BLaER1 (cell line): ENCODE data around the gene KIAA0586.
"Not testable (repeated sequence)": the region's sequence is repeated elsewhere in the genome, so short reads cannot be mapped to it uniquely, and the experiment has no call there.

Experiments used
- H3K27ac ChIP-seq: shearing (Covaris generic); formaldehyde crosslinking; 2 replicates; pipeline ENCODE4 v1.8.1; 2022
- H3K27me3 ChIP-seq: shearing (Covaris generic); formaldehyde crosslinking; 2 replicates; pipeline ENCODE4 v1.8.1; 2022
- H3K36me3 ChIP-seq: shearing (Covaris generic); formaldehyde crosslinking; 2 replicates; pipeline ENCODE4 v1.8.1; 2022
- H3K4me1 ChIP-seq: shearing (Covaris generic); formaldehyde crosslinking; 2 replicates; pipeline ENCODE4 v1.8.1; 2022
- H3K4me2 ChIP-seq: shearing (Covaris generic); formaldehyde crosslinking; 2 replicates; pipeline ENCODE4 v1.8.1; 2022
- H3K4me3 ChIP-seq: shearing (Covaris generic); formaldehyde crosslinking; 2 replicates; pipeline ENCODE4 v1.8.1; 2022
- H3K9ac ChIP-seq: shearing (Covaris generic); formaldehyde crosslinking; 2 replicates; pipeline ENCODE4 v1.8.1; 2022
- H3K9me3 ChIP-seq: shearing (Covaris generic); formaldehyde crosslinking; 2 replicates; pipeline ENCODE4 v1.8.1; 2022
- H4K20me1 ChIP-seq: shearing (Covaris generic); formaldehyde crosslinking; 2 replicates; pipeline ENCODE4 v1.8.1; 2022
- Cebpa-rat ChIP-seq: shearing (Covaris generic); IDR thresholded peaks from 2 replicates; pipeline ENCODE4 v1.8.1; 2022

Gene KIAA0586

DNA sequence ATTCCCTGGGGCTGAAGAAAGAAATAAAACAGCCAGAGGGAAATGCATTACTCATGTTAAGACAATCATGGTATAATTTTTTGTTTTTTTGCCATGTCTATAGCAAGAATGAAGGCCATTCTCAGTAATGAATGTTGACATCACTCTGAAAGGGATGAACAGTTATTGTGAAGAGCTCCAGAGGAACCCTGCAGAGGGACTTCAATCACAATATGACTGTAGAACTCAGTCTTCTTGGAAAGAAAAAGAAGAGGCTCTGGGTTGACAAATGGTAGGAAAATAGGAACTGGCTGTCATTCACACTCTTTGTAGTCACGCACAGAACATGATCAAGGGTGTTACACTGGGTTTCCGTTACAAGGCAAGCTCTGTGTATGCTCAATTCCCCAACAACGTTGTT, 136.5 kb downstream of the KIAA0586 start:
- Histone ChIP-seq H4K20me1 (no peaks in the 10 kb centered on the region), H3K4me1 (no peaks in the 10 kb centered on the region), H3K36me3 (no peaks in the 10 kb centered on the region)

DNA sequence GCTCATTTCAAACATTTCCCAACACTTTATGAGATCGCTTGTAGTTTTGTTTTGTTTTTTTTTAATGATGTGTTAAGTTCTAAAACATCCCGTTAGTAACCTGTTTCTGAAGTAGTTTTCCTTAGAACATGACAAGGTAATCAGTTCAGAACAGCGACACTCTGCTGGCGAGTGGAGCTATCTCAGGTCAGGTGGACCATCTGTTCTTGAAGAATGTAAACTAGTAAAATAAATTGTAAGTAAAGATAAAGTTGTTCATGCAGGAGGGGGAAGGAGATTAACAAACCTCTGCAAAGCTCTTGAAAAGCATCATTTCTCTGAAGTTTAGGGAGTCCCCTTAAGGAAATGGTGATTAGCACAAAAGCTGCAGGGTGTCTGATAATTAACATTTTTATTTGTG, 138.3 kb downstream of the KIAA0586 start:
- H3K27ac ChIP-seq, result no peak overlapping the region

More for the DNA sequence above, 136.5 kb downstream of the KIAA0586 start:
- Histone ChIP-seq H3K27me3 (no peaks in the 10 kb centered on the region), H3K9me3 (no peaks in the 10 kb centered on the region), H3K4me2 (no peak overlapping the region), H3K4me3 (no peak overlapping the region), H3K27ac (no peak overlapping the region), H3K9ac (no peak overlapping the region)
- TF ChIP-seq Cebpa-rat, result no peak

DNA sequence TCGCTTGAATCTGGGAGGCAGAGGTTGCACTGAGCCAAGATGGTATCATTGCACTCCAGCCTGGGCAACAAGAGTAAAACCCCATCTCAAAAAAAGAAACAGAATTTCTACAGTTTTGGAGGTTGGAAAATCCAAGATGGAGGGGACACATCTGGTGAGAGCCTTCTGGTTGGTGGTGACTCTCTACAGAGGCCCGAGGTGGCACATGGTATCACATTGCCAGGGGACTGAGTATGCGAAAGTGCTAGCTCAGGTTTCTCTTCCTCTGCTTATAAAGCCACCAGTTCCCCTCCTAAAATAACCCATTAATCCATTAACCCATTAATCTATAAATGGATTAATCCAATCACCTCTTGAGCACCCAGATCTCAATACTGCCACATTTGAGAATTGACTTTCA, 139.5 kb downstream of the KIAA0586 start:
- no peak overlapping the region for H3K4me3 ChIP-seq
- H3K27me3 ChIP-seq, result no peaks in the 10 kb centered on the region
- H3K9ac ChIP-seq, result no peak overlapping the region
- H3K4me2 ChIP-seq, result no peak overlapping the region
- no peaks in the 10 kb centered on the region; the same call in 1 of the 2 replicates for H3K4me1 ChIP-seq
- H4K20me1 ChIP-seq, result no peaks in the 10 kb centered on the region
- no peak overlapping the region for H3K27ac ChIP-seq
- H3K36me3 ChIP-seq, result no peaks in the 10 kb centered on the region
- no peaks in the 10 kb centered on the region for H3K9me3 ChIP-seq
- TF ChIP-seq Cebpa-rat, result no peak

More for the DNA sequence above, 138.3 kb downstream of the KIAA0586 start:
- H3K36me3 ChIP-seq, result no peaks in the 10 kb centered on the region
- no peak overlapping the region for H3K4me2 ChIP-seq
- no peaks in the 10 kb centered on the region for H3K4me1 ChIP-seq
- no peak overlapping the region for H3K4me3 ChIP-seq
- H4K20me1 ChIP-seq, result no peaks in the 10 kb centered on the region
- TF ChIP-seq Cebpa-rat, result no peak
- H3K9me3 ChIP-seq, result no peaks in the 10 kb centered on the region
- H3K9ac ChIP-seq, result no peak overlapping the region
- H3K27me3 ChIP-seq, result no peaks in the 10 kb centered on the region

DNA sequence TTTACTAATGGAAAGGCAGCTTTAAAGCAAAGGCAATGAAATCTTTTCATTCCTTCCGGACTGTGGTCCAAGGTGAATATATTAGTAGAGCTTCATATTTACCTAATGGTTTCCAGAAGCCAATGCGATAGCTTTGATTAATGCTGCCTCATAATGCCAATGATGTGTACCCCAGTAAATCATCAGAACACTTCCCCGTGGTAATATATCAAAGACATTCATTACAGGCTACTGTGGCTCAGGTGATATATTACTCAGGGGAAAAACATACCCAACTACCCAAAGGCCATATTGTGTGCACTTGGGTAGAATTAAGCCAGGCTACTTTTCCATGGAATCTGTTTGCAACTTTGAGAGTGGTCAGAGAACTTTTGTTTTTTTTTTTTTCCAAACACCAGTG, 140.8 kb downstream of the KIAA0586 start:
- Histone ChIP-seq H3K27ac (no peak overlapping the region), H4K20me1 (no peaks in the 10 kb centered on the region), H3K9me3 (no peaks in the 10 kb centered on the region), H3K4me1 (no peaks in the 10 kb centered on the region; the same call in 1 of the 2 replicates), H3K9ac (no peak overlapping the region), H3K4me2 (no peak overlapping the region), H3K36me3 (no peaks in the 10 kb centered on the region), H3K27me3 (no peaks in the 10 kb centered on the region), H3K4me3 (no peak overlapping the region)
- no peak for TF ChIP-seq Cebpa-rat

DNA sequence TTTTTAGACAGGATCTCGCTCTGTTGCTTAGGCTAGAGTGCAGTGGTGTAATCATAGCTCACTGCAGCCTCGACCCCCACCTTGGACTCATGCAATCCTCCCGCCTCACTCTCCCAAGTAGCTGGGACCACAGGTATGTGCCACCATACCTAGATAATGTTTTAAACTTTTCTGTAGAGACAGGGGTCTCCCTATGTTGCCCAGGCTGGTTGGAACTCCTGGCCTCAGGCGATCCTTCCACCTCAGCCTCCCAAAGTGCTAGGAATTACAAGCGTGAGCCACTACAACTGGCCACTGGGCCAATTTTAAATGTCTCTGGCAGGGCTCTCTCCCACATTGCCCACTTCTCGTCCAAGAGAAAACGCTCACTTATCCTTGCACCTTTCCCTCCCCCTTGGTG, 143.7 kb downstream of the KIAA0586 start:
- H3K4me2 ChIP-seq, result no peak overlapping the region
- H3K9ac ChIP-seq, result no peak overlapping the region
- H3K4me1 ChIP-seq, result no peaks in the 10 kb centered on the region; the same call in 1 of the 2 replicates
- H3K36me3 ChIP-seq, result no peaks in the 10 kb centered on the region
- TF ChIP-seq Cebpa-rat, result no peak
- no peak overlapping the region for H3K27ac ChIP-seq
- H3K27me3 ChIP-seq, result no peaks in the 10 kb centered on the region
- H3K4me3 ChIP-seq, result no peak overlapping the region
- H3K9me3 ChIP-seq, result no peaks in the 10 kb centered on the region
- no peaks in the 10 kb centered on the region for H4K20me1 ChIP-seq

DNA sequence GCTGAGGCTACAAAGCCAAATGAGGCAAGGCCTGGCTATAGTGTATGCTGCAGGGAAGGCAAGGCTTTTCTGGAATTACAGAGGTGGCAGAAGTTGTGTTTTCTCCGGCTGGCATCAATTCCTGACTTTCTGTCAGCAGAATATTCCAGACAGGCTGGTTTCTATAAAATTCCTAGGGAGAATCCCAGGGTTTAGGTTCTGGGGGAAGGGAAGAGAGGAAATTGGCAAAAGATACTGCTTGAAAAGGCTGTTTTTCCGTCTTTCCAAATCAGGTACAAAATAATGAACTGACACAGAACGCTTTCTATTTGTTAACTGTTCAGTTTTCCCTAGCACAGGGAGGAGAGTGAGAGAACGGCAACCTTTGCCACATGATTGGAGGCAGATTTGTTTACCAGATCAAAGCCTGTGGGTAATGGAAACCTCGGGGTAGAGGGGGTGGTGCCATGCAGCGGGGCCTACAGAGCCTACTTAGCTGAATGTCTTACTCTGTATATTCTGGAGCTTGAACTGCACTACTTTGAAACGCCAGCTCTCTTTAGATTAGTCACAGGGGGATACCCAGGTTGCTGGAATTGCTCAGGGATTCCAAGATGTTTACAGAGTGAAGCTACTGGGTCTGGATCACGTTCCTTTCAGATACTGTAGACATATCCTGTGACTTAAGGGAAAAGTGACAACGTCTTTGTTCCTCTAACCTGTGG, 144.4 kb downstream of the KIAA0586 start:
- Histone ChIP-seq H4K20me1 (no peaks in the 10 kb centered on the region), H3K9me3 (no peaks in the 10 kb centered on the region), H3K4me1 (no peaks in the 10 kb centered on the region; the same call in 1 of the 2 replicates), H3K36me3 (no peaks in the 10 kb centered on the region), H3K27me3 (no peaks in the 10 kb centered on the region), H3K27ac (no peak overlapping the region), H3K4me2 (no peak overlapping the region), H3K9ac (no peak overlapping the region), H3K4me3 (no peak overlapping the region)
- TF ChIP-seq Cebpa-rat, result no peak

DNA sequence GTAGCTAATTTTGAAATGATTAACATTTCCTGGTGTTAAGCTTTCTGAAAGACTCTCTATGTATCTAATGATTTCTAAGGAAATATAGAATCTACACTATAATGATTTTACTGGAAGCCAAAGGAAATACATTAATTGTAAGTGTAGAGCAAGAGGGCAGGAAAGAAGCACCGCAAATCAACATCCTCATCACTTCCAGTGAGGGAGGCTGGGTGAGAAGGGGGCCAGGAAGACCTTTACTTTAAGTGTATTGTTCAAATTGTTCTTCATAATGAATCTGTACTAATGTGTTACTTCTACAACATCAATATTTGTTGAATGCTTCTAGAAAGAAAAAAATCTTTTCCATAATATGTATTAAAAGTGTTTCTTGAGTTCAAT, 144.9 kb downstream of the KIAA0586 start:
- no peaks in the 10 kb centered on the region for H3K9me3 ChIP-seq
- H3K4me3 ChIP-seq, result no peak overlapping the region
- H3K4me2 ChIP-seq, result no peak overlapping the region
- H3K4me1 ChIP-seq, result no peaks in the 10 kb centered on the region; the same call in 1 of the 2 replicates
- H3K36me3 ChIP-seq, result no peaks in the 10 kb centered on the region
- H3K27ac ChIP-seq, result no peak overlapping the region
- H3K9ac ChIP-seq, result no peak overlapping the region
- no peaks in the 10 kb centered on the region for H4K20me1 ChIP-seq
- H3K27me3 ChIP-seq, result no peaks in the 10 kb centered on the region
- no peak for TF ChIP-seq Cebpa-rat

DNA sequence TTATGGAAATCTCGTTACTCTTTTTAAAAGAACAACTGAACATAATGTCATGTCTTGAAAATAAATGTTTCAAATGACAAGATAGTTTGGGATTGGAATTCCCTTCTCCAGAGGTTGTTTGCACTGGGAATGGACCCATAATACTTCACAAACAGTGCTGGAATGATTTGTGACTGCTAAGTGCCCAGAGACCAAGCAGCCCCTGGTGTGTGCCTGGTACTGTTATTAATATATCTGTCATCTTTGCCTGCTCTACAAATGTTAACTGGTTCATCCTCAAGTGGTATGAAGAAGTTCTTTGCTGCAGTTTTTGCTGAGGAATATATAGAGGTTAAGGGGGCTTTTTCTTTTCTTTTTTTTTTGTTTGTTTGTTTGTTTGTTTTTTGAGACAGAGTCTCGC, 145.3 kb downstream of the KIAA0586 start:
- Histone ChIP-seq H3K9ac (no peak overlapping the region), H3K36me3 (no peaks in the 10 kb centered on the region), H3K9me3 (no peaks in the 10 kb centered on the region), H3K27me3 (no peaks in the 10 kb centered on the region), H4K20me1 (no peaks in the 10 kb centered on the region), H3K27ac (no peak overlapping the region), H3K4me2 (no peak overlapping the region), H3K4me3 (no peak overlapping the region), H3K4me1 (no peaks in the 10 kb centered on the region; the same call in 1 of the 2 replicates)
- TF ChIP-seq Cebpa-rat, result no peak

DNA sequence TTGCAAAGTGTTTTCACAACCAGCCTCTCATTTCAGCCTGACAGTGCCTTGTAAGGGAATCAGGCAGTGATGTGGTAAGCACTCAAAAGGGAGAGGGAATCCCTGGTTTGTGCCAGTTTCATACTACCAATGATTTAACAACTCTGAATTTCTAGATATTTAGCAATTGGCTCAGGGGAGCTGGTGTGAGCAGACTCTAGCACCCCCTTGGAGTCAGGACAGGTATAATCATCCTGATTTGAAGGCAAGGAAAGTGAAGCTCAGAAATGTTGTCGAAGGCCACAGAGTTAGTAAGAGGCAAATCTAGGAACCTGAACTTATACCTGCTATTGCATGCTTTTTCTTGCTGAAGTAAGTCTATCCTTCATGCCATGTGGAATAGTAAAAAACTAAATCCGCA, 147.1 kb downstream of the KIAA0586 start:
- H3K4me2 ChIP-seq, result no peak overlapping the region
- no peak for TF ChIP-seq Cebpa-rat
- no peak overlapping the region for H3K4me3 ChIP-seq
- no peak overlapping the region for H3K27ac ChIP-seq
- H3K9me3 ChIP-seq, result no peaks in the 10 kb centered on the region
- no peaks in the 10 kb centered on the region for H3K27me3 ChIP-seq
- H4K20me1 ChIP-seq, result no peaks in the 10 kb centered on the region
- H3K36me3 ChIP-seq, result no peaks in the 10 kb centered on the region
- H3K9ac ChIP-seq, result no peak overlapping the region
- H3K4me1 ChIP-seq, result no peaks in the 10 kb centered on the region; the same call in 1 of the 2 replicates

DNA sequence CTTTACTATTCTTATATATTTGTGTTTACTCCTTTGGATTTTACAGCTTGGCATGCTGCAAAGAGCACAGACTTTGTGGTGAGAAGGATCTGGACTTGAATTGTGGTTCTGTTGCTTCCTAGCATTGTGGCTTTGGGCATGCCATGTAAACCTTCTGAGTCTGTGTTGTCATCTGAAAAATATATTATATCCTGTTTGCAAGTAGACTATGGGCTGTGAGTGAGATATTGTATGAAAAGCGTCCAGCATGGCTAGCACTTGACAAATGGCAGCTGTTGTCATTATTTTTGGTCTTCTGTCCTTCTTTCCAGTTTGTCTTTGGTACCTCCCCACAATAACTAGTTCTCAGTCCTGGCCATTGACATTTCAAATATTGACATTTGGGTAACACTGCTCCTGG, 148.4 kb downstream of the KIAA0586 start:
- no peaks in the 10 kb centered on the region for H3K36me3 ChIP-seq
- H3K27me3 ChIP-seq, result no peaks in the 10 kb centered on the region
- no peak overlapping the region for H3K27ac ChIP-seq
- H4K20me1 ChIP-seq, result no peaks in the 10 kb centered on the region
- no peak overlapping the region for H3K9ac ChIP-seq
- no peak overlapping the region for H3K4me3 ChIP-seq
- no peaks in the 10 kb centered on the region for H3K9me3 ChIP-seq
- H3K4me1 ChIP-seq, result no peaks in the 10 kb centered on the region; the same call in 1 of the 2 replicates
- no peak for TF ChIP-seq Cebpa-rat
- no peak overlapping the region for H3K4me2 ChIP-seq

DNA sequence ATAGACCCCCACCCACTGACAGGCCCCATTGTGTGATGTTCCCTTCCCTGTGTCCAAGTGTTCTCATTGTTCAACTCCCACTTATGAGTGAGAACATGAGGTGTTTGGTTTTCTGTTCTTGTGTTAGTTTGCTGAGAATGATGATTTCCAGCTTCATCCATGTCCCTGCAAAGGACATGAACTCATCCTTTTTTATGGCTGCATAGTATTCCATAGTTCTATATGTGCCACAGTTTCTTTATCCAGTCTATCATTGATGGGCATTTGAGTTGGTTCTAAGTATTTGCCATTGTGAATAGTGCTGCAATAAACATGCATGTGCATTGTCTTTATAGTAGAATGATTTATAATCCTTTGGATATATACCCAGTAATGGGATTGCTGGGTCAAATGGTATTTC, 152.5 kb downstream of the KIAA0586 start:
- H4K20me1 ChIP-seq, H3K9ac ChIP-seq, H3K36me3 ChIP-seq, H3K4me3 ChIP-seq, H3K27ac ChIP-seq, H3K9me3 ChIP-seq, H3K4me1 ChIP-seq, H3K4me2 ChIP-seq, H3K27me3 ChIP-seq: not testable (repeated sequence)

DNA sequence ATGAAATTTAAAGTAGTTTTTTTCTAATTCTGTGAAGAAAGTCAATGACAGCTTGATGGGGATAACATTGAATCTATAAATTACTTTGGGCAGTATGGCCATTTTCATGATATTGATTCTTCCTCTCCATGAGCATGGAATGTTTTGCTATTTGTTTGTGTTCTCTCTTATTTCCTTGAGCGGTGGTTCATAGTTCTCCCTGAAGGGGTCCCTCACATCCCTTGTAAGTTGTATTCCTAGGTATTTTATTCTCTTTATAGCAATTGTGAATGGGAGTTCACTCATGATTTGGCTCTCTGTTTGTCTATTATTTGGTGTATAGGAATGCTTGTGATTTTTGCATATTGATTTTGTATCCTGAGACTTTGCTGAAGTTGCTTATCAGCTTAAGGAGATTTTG, 153.9 kb downstream of the KIAA0586 start:
- not testable (repeated sequence) for H3K27me3 ChIP-seq, H3K4me3 ChIP-seq, H3K4me2 ChIP-seq, H4K20me1 ChIP-seq, H3K9me3 ChIP-seq, H3K9ac ChIP-seq, H3K27ac ChIP-seq, H3K36me3 ChIP-seq
- peaks cover 13% of the 10 kb centered on the region for H3K4me1 ChIP-seq
